IMR-90 (cell line): ENCODE results near the gene CDK13.

Source experiments
- CEBPB ChIP-seq: IDR thresholded peaks from 2 replicates; pipeline ENCODE4 v1.6.1; 2012; ENCODE audit warnings: low read depth, low read length, improper control_type of control experiment
- CTCF ChIP-seq: conservative IDR thresholded peaks from 2 replicates; pipeline ENCODE4 v1.5.1; 2012; ENCODE audit warnings: mild to moderate bottlenecking, low read depth, low read length, improper control_type of control experiment
- ELK1 ChIP-seq: fragments of 150-350 bp; IDR thresholded peaks from 2 replicates; pipeline ENCODE4 v1.6.1; 2016; ENCODE audit warnings: low read depth, mild to moderate bottlenecking, low read length, moderate library complexity, borderline replicate concordance
- MXI1 ChIP-seq: IDR thresholded peaks from 2 replicates; pipeline ENCODE4 v1.6.1; 2012; ENCODE audit warnings: low read depth, mild to moderate bottlenecking, low read length, moderate library complexity, borderline replicate concordance
- POLR2A ChIP-seq: IDR thresholded peaks from 2 replicates; pipeline ENCODE4 v1.6.1; 2012; ENCODE audit warnings: mild to moderate bottlenecking, low read depth, low read length
- RAD21 ChIP-seq: IDR thresholded peaks from 2 replicates; pipeline ENCODE4 v1.6.1; 2012; ENCODE audit warnings: low read length, improper control_type of control experiment
- SMC3 ChIP-seq: fragments of 150-350 bp; IDR thresholded peaks from 2 replicates; pipeline ENCODE4 v1.6.1; 2016; ENCODE audit warnings: low read depth, mild to moderate bottlenecking, antibody characterized with exemption, low read length, moderate library complexity
- USF2 ChIP-seq: fragments of 150-350 bp; IDR thresholded peaks from 2 replicates; pipeline ENCODE4 v1.6.1; 2017; ENCODE audit warnings: mild to moderate bottlenecking, antibody characterized with exemption, low read length, low read depth

DNA sequence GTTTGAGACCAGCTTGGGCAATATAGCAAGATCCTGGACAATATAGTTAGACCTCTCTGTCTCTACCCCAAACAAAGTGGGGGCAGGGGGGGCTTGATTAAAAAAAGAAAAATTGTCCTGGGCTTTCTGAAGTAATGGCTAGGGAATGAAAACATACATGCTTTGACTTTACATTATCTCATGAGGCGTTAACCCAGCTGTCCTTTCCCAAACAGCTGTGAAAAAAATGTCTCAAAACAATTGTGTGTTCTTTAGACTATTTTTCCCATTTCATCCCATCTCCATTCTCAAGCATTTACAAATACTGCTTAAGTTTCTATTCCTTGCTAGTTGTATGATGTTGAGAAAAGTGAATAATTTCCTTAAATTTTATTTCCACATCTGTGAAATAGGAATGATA lies 27.0 kb upstream of the CDK13 start:
- no peak for TF ChIP-seq POLR2A
- no peak for TF ChIP-seq RAD21
- TF ChIP-seq CTCF = no peak
- TF ChIP-seq SMC3 = no peak
- TF ChIP-seq MXI1 = no peak
- TF ChIP-seq USF2 = no peak
- no peak for TF ChIP-seq CEBPB
- no peak for TF ChIP-seq ELK1
